GM21576 (cell line): ENCODE results near the gene CTAG2.
"Not testable (repeated sequence)": the region's sequence is repeated elsewhere in the genome, so short reads cannot be mapped to it uniquely, and the experiment has no call there.

Source experiments
- ATAC-seq: cut with Tn5 transposase; IDR thresholded peaks from one replicate; pipeline ENCODE4 v1.9.1; 2021; ENCODE audit warnings: mild to moderate bottlenecking, moderate library complexity; ENCODE audit not compliant: unreplicated experiment

The CTAG2 gene

GRCh38 chrX:154653413-154653812 is at the start of gene CTAG2:
Gene CTAG2, minus strand, starts transcription at chrX:154653579. Its CDS starts 64 bp downstream, at chrX:154653515.
- ATAC-seq, result not testable (repeated sequence)

DNA sequence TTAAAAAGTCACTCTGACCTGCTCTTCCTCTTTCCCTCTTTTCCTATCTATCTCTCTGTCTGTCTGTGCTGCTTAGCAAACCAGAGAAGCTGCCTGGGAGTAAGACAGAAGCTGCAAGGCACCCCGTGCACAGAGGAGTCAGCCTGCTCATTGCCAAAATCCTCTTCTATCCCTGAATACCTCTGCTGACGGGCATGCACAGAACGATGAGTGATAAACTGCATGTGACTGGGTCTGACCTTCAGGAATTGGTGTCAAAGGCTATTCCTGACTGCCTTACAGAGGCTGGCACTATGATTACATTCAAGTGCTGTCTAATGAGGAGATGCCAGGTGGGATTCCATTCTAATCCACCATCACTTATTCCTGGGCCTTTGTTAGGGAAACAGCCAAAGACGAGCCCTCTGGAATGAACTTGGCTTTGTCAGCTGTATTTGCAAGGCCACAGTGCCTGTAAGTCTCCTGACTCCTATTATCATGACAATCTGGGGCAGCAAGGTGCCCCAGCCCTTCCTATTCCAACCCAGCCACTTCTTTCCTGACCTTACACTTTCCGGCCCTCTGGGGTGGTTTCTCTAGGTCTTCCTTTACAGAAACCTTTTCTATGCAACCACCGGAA is 45.4 kb upstream of the CTAG2 start:
- no peak for ATAC-seq

GRCh38 chrX:154696676-154697045 is 43.3 kb upstream of the CTAG2 start:
- no peak for ATAC-seq

GRCh38 chrX:154695911-154696675 is 42.7 kb upstream of the CTAG2 start:
- ATAC-seq, result no peak

DNA sequence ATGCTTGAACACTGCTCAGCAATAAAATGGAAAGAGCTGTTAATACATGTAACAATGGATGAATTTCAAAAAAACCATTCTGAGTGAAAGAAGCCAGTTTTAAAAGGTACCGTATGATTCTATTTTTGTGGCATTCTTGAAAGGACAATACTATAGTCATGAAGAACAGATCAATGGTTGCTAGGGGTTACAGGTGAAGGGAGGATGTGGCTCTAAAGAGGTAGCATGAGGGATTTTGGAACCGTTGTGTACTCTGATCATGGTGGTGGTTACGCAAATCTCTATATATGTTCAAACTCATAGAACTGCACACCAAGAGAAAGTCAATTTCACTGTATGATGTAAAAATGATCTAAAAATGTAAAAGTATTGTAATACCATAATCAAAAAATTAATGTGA is 40.0 kb upstream of the CTAG2 start:
- no peak for ATAC-seq

DNA sequence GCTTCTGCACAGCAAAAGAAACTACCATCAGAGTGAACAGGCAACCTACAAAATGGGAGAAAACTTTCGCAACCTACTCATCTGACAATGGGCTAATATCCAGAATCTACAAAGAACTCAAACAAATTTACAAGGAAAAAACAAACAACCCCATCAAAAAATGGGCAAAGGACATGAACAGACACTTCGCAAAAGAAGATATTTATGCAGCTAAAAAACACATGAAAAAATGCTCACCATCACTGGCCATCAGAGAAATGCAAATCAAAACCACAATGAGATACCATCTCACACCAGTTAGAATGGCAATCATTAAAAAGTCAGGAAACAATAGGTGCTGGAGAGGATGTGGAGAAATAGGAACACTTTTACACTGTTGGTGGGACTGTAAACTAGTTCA is 37.1 kb upstream of the CTAG2 start:
- ATAC-seq, result not testable (repeated sequence)

- ATAC-seq, result not testable (repeated sequence)
These were observed 18.7 kb upstream of the CTAG2 start for GRCh38 chrX:154672084-154672483.

DNA sequence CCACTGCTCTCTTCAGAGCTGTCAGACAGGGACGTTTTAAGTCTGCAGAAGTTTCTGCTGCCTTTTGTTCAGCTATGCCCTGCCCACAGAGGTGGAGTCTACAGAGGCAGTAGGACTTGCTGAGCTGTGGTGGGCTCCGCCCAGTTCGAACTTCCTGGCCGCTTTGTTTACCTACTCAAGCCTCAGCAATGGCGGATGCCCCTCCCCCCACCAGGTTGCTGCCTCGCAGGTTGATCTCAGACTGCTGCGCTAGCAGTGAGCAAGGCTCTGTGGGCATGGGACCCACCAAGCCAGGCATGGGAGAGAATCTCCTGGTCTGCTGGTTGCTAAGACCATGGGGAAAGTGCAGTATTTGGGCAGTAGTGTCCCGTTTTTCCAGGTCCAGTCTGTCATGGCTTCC is 17.5 kb upstream of the CTAG2 start:
- not testable (repeated sequence) for ATAC-seq

DNA sequence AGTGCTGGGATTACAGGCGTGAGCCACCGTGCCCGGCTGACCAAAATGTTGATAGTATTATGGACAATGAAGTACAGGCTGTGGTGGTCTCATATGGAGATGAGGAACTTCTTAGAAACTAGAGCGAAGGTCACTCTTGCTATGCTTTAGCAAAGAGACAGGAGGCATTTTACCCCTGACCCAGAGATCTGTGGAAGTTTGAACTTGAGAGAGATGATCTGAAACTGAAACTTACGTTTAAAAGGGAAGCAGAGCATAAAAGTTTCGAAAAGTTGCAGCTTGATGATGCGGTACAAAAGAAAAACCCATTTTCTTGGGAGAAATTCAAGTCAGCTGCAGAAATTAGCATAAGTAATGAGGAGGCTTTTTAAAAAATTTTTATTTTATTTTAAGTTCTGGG is 8.5 kb upstream of the CTAG2 start:
- ATAC-seq, result no peak

- no peak for ATAC-seq
These were observed 7.8 kb upstream of the CTAG2 start for GRCh38 chrX:154661170-154661569.

DNA sequence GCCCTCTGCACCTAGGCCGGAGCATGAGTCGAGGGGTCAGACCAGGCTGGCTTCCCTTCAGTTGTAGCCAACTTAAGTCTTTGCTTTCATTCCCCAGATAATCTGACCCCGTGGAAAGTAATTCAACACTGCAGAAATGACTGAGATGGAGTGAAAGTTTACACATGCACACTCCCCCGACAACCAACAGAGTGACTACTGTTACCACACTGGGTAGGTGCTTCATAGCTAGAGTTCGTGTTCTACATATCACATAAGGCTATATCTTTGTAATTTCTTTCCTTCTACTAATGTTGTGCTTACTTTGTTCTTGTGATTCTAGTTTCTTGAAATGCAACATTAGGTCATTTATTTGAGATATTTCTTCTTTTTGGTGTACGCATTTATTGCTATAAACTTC is 7.2 kb upstream of the CTAG2 start:
- ATAC-seq, result no peak

DNA sequence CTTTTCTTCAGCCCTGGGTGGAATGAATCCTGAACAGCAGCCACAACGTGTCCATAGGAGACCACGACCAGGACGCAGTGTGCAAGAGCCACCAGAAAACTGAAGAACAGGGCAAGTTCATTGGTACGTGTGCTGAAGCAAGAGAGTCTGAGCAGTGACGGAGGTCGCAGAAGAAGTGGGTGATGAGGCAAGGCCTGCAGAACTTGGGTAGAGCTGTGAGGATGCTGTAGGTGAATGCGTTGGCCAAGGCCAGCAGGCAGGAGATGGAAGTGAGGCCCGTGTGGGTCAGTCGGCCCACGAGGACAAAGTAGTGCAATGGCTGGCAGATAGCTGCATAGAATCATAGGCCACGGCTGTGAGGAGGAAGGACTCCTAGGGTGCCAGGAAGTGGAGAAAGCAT is 5.6 kb upstream of the CTAG2 start:
- ATAC-seq, result no peak

DNA sequence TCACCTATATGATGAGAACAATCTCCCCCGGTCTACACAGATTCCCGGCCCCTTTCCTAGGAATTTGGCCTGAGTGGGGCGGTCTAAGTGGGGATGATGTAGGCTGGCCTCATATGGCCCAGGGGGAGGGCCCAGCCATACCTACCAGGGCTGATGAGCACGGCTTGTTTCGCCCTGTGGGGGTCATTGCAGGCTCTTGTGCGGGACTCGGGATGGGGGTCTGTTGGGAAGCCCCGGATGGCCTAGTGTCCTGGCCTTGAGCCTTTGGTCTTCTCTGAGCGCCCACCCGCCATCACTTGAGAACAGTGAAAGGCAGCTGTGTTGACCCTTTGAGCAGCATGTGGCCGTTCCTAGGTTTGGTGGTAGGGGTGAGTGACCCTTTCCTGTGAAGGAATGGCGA is 4.8 kb upstream of the CTAG2 start:
- ATAC-seq, result no peak

GRCh38 chrX:154657226-154657805 is 3.9 kb upstream of the CTAG2 start:
- ATAC-seq, result no peak

- no peak for ATAC-seq
These were observed 2.4 kb upstream of the CTAG2 start for GRCh38 chrX:154655786-154656185.

DNA sequence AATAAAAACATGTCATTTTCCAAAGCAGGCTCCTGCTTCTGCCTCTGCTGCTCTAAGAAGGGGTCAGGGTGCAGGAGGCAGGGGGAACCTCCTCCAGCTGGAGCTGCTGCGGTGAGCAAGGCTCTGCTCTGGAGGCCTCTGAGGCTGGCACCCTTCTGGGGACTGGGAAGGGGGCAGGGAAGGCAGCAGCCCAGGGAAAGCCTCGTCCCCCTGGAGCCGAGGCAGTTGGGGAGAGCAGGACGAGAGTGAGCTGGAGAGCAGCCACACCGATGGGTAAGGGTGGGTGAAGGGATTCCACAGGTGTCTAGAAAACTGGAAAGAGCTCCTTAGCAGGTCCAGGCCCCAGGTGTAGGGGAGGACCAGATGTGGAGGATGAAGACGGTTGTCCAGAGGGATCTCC is 2.0 kb upstream of the CTAG2 start:
- no peak for ATAC-seq

GRCh38 chrX:154654925-154655324 is 1.5 kb upstream of the CTAG2 start:
- no peak for ATAC-seq

GRCh38 chrX:154654372-154654771 is 993 bp upstream of the CTAG2 start:
- no peak for ATAC-seq

DNA sequence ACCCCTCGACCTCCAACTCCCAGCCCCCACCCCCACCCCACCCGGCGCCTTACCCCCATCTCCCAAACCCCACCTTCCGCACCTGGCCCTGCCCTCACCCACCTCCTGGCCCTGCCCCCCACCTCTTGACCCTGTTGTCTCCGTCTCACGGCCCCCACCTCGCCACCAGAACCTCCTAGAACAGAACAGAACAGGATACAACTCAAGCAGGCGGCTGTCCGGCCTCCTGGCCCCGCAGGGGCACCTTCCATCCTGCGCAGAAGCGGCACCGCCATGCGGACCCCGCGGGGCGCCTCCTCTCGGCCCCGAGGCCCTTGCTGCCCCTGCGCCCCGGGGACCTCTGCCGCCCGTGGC is 354 bp downstream of the CTAG2 start:
- ATAC-seq, result no peak

DNA sequence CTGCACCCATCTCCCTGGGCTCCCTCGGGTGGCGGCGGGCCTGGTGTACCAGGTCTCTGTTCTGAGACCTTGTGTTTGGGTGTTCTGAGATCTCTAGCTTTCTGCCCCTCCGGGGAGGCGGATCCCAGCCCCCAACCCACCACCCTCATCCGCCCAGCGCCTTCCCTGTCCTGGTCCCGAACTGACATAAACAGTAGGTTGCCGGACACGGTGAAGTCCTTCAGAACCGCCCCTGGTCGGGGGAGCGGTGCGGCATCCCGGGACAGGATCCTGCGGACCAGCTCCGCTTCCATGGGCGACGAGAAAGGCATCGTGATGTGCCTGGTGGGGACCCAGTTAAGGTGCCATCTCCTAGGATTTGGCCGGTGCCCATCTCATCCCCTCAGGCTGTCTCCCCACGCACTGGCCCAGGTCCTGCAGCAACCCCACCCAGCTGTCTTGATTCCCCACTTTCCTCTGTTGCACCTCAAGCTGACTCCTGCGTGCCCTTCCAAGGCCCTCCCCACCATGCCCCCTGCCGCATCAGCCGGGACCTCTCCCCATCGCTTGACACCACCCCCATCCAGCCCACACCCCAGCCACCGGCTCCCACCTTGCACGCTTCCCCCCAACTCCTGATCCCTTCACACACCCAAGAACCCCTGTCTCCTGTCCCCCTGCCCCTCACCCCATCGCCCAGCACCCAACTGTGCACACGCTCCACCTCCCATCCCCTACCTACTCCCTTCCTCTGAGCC is 900 bp downstream of the CTAG2 start:
- ATAC-seq, result no peak

DNA sequence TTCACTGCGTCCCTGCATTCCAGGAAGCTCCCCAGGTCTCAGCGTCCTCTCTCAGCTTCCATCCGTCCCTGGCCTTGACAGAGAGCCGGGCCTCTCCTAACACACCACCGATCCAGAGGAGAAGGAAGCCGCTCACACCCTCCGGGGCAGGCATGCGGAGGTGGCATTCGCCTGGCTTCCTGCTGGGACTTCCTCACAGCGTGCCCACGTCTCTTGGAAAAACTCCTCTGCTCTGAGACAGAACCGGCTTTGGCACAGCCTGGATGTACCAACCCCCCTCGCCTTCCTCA is 3.2 kb downstream of the CTAG2 start:
- ATAC-seq, result no peak
